Panc1 (cell line): ENCODE results near the gene LDHD. TPM values are rescaled to one million over a fixed set of nuclear protein-coding genes. Genes with fewer than 3 reads are reported as not detected.
"Not testable (repeated sequence)": the region's sequence is repeated elsewhere in the genome, so short reads cannot be mapped to it uniquely, and the experiment has no call there.

Experiments
- ATAC-seq: fragments of 200-7000 bp; cut with Tn5 transposase; 2 replicates; pipeline ENCODE4 v1.9.1; 2020; ENCODE audit warnings: mild to moderate bottlenecking, moderate library complexity
- BruUV-seq: library from RNA; stranded (reverse); fragments of 400-500 nt; replicated peaks from 2 replicates; lab custom pipeline; 2021; lab: Mats Ljungman, UMichigan
- CTCF ChIA-PET: fragments of 300-600 bp; sonication (Branson Sonifier 250); formaldehyde crosslinking; loops from one replicate; lab custom pipeline; 2022; ENCODE audit warnings: antibody characterized with exemption; lab: Charles Lee
- POLR2A ChIA-PET: fragments of 300-600 bp; sonication (Branson Sonifier 250); formaldehyde crosslinking; loops from one replicate; lab custom pipeline; 2022; ENCODE audit warnings: antibody characterized with exemption; lab: Charles Lee
- DNase-seq: peaks from one replicate; pipeline ENCODE4 v3.0.0-alpha.2; 2010; ENCODE audit warnings: low read depth, low spot score
- H3K27ac ChIP-seq: 2 replicates; pipeline ENCODE4 v1.5.1; 2011; ENCODE audit warnings: mild to moderate bottlenecking, low read length, inconsistent platforms
- H3K27me3 ChIP-seq: fragments of 200-500 bp; sonication (Bioruptor generic); 2 replicates; pipeline ENCODE4 v1.6.0; 2014; ENCODE audit warnings: low read length, inconsistent platforms; ENCODE audit not compliant: control insufficient read depth, insufficient read depth
- H3K36me3 ChIP-seq: fragments of 200-500 bp; sonication (Bioruptor generic); 2 replicates; pipeline ENCODE4 v1.5.1; 2014; ENCODE audit warnings: inconsistent platforms, mild to moderate bottlenecking, low read length, moderate library complexity; ENCODE audit not compliant: control insufficient read depth, insufficient read depth
- H3K4me1 ChIP-seq: 2 replicates; pipeline ENCODE4 v1.5.1; 2011; ENCODE audit warnings: inconsistent platforms, mild to moderate bottlenecking, low read length, moderate library complexity; ENCODE audit not compliant: control insufficient read depth, insufficient read depth
- H3K4me3 ChIP-seq, 2 experiments: 2 replicates each; pipeline ENCODE4 v1.5.1; 2011 to 2012; ENCODE audit warnings: low read depth in 2 of 2, low read length in 2 of 2, mild to moderate bottlenecking in 2 of 2, inconsistent platforms in 1 of 2, moderate library complexity in 1 of 2
- H3K9me3 ChIP-seq: fragments of 200-500 bp; sonication (Bioruptor generic); 2 replicates; pipeline ENCODE4 v1.5.1; 2014; ENCODE audit warnings: low read depth, mild to moderate bottlenecking, inconsistent platforms, low read length, moderate library complexity; ENCODE audit not compliant: control insufficient read depth, insufficient read depth
- CTCF ChIP-seq: fragments of 450-650 bp; IDR thresholded peaks from 2 replicates; pipeline ENCODE4 v1.5.1; 2017; ENCODE audit warnings: mild to moderate bottlenecking
- POLR2AphosphoS5 ChIP-seq: IDR thresholded peaks from 2 replicates; pipeline ENCODE4 v1.6.1; 2012; ENCODE audit warnings: mild to moderate bottlenecking, low read depth, low read length, moderate library complexity
- REST ChIP-seq, 2 experiments: IDR thresholded peaks; 2 replicates each; pipeline ENCODE4 v1.6.1; 2011 to 2012; ENCODE audit warnings: low read depth in 2 of 2, control low read depth in 1 of 2, low read length in 1 of 2, mild to moderate bottlenecking in 1 of 2, moderate library complexity in 1 of 2; ENCODE audit not compliant: insufficient read depth in 1 of 2
- SIN3A ChIP-seq: IDR thresholded peaks from 2 replicates; pipeline ENCODE4 v1.6.1; 2012; ENCODE audit warnings: low read depth, mild to moderate bottlenecking, low read length, moderate library complexity, borderline replicate concordance; ENCODE audit not compliant: insufficient read depth
- TCF7L2 ChIP-seq: IDR thresholded peaks from 2 replicates; pipeline ENCODE4 v1.6.1; 2011; ENCODE audit warnings: mild to moderate bottlenecking, low read depth, low read length, inconsistent platforms
- in situ Hi-C: cut with HindIII; loops from 2 replicates; pipeline ENCODE4 v1.10.0; 2016; ENCODE audit warnings: low sequenced_read_pairs, low pct_unique_long_range_greater_than_20kb
- intact Hi-C: fragments of 100-400 bp; cut with micrococcal nuclease; formaldehyde crosslinking; loops from one replicate; pipeline ENCODE4 v1.10.0; 2022; ENCODE audit not compliant: unreplicated experiment
- total RNA-seq: library from RNA; stranded (reverse); gene quantifications from one replicate; pipeline ENCODE4 v1.2.1, GENCODE V29; 2021; ENCODE audit not compliant: unreplicated experiment

LDHD gene
- total RNA-seq, 1 experiment from 2014 or later = 3.1 TPM

- H3K27ac ChIP-seq, H3K9me3 ChIP-seq, BruUV-seq, ATAC-seq, H3K36me3 ChIP-seq, intact Hi-C loops, in situ Hi-C loops, POLR2A ChIA-PET, H3K27me3 ChIP-seq, H3K4me3 ChIP-seq, DNase-seq: not testable (repeated sequence)
- H3K4me1 ChIP-seq = peaks cover 28% of the 10 kb centered on the region
- CTCF ChIA-PET = interaction anchor here (0.6 kb wide), 1 partner anchor 50 kb away, joined by 5 read pairs; no protein-coding TSS in a partner anchor
Observed at GRCh38 chr16:75090899-75091298, 25.7 kb downstream of the LDHD start.

GRCh38 chr16:75089486-75090202 lies 26.9 kb downstream of the LDHD start:
- no peak for TF ChIP-seq REST (IDR thresholded peaks at IDR 0.05; ENCODE audit: insufficient read depth in 1 of 2, low read depth in 2 of 2, low read length in 1 of 2)
- TF ChIP-seq SIN3A = no peak
- no peak for TF ChIP-seq CTCF
- no peak for TF ChIP-seq POLR2AphosphoS5
- TF ChIP-seq TCF7L2 = no peak
- Histone ChIP-seq H3K4me1 (peaks cover 28% of the 10 kb centered on the region), H3K36me3 (no peaks in the 10 kb centered on the region), H3K4me3 (no peak overlapping the region), H3K9me3 (no peaks in the 10 kb centered on the region), H3K27me3 (no peaks in the 10 kb centered on the region), H3K27ac (no peak overlapping the region)
- ChIA-PET POLR2A (no interaction called here), CTCF (no interaction called here)
- BruUV-seq = no TSS peak
- ATAC-seq = no peak
- no peak for DNase-seq
- intact Hi-C loops = no loop called here
- in situ Hi-C loops = no loop called here

GRCh38 chr16:75088934-75089333 lies 27.6 kb downstream of the LDHD start:
- intact Hi-C loops (no loop called here), in situ Hi-C loops (no loop called here)
- Histone ChIP-seq H3K9me3 (no peaks in the 10 kb centered on the region), H3K27me3 (no peaks in the 10 kb centered on the region), H3K36me3 (no peaks in the 10 kb centered on the region), H3K27ac (no peak overlapping the region), H3K4me1 (peaks cover 28% of the 10 kb centered on the region), H3K4me3 (no peak overlapping the region)
- CTCF ChIA-PET = no interaction called here
- TF ChIP-seq TCF7L2 (no peak), SIN3A (no peak), REST (IDR thresholded peaks at IDR 0.05; ENCODE audit: insufficient read depth in 1 of 2, low read depth in 2 of 2, low read length in 1 of 2) (no peak), CTCF (no peak), POLR2AphosphoS5 (no peak)
- ATAC-seq = no peak
- no peak for DNase-seq
- POLR2A ChIA-PET = no interaction called here
- no TSS peak for BruUV-seq
